ENCODE measurements around the gene JAG1.
A peak's percentile ranks its signal among the peaks of the same experiment; 100 is the strongest.
"Not testable (repeated sequence)": the region's sequence is repeated elsewhere in the genome, so short reads cannot be mapped to it uniquely, and the experiment has no call there.

Gene JAG1

DNA sequence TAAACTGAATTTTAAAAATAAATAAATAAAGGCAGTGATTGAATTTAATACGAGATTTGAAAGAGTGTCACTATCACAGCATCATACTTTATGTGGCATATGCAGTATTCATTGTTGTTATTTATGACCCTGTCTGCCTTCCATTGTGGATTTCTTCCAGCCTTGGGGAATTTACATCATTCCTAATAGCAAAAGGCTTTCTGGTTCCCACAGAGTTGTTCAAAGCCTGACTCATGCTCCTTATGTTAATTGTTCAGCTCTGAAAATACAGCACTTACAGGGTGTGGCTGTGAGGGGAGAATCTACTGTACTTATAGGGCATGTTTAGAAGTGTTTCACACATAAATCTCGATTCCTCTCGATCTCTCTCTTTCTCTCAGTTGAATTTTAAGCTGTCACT is 54.4 kb downstream of the JAG1 start:
- TF ChIP-seq ZFX (IDR thresholded peaks at IDR 0.05; ENCODE audit: borderline replicate concordance), result no peak
- TF ChIP-seq, protein P1, sequence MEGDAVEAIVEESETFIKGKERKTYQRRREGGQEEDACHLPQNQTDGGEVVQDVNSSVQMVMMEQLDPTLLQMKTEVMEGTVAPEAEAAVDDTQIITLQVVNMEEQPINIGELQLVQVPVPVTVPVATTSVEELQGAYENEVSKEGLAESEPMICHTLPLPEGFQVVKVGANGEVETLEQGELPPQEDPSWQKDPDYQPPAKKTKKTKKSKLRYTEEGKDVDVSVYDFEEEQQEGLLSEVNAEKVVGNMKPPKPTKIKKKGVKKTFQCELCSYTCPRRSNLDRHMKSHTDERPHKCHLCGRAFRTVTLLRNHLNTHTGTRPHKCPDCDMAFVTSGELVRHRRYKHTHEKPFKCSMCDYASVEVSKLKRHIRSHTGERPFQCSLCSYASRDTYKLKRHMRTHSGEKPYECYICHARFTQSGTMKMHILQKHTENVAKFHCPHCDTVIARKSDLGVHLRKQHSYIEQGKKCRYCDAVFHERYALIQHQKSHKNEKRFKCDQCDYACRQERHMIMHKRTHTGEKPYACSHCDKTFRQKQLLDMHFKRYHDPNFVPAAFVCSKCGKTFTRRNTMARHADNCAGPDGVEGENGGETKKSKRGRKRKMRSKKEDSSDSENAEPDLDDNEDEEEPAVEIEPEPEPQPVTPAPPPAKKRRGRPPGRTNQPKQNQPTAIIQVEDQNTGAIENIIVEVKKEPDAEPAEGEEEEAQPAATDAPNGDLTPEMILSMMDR (IDR thresholded peaks at IDR 0.05), result no peak

GRCh38 chr20:10618611-10619245 is 55.1 kb downstream of the JAG1 start:
- no peak for TF ChIP-seq ZFX (IDR thresholded peaks at IDR 0.05; ENCODE audit: borderline replicate concordance)
- TF ChIP-seq, protein P1 (IDR thresholded peaks at IDR 0.05), result no peak
- H3K27ac ChIP-seq, result no peak overlapping the region

More for the DNA sequence above, 54.4 kb downstream of the JAG1 start:
- no peak overlapping the region for H3K27ac ChIP-seq

DNA sequence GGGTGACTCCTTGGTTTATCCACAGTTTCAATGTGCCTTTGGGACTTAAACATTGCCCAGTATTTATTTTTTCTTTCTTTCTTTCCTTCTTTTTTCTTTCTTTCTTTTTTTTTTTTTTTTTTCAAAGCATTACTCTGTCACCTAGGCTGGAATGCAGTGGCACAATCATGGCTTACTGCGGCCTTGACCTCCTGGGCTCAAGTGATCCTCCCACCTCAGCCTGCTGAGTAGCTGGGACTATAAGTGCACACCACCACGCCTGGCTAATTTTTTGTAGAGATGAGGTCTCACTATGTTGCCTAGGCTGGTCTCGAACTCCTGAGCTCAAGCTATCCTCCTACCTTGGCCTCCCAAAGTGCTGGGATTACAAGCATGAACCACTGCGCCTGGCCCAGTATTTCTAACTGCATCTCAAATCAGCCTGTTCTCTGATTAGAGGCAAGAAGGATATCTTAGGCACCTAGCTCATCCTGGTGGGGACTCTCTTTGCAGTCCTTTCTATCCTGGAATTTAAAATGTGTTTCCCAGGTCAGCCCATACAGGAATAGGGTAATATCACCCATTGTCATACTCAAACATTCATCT is 56.2 kb downstream of the JAG1 start:
- not testable (repeated sequence) for H3K27ac ChIP-seq

DNA sequence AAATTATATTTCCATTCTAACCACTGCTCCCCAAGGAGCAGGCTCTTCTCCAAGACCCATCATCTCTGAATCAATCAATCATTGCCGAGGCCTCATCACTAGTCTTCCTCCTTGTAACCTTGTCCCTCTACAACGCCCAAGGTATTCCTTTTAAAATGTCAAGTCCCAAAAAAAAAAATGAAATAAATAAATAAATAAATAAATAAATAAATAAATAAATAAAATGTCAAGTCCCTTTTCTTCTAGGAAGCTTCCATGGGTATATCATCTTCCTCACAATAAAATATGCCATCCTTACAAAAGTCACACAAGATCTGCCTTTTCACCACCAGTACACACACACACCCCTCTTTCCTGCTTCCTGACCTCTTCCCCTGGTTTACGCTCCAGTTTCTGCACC is 57.6 kb downstream of the JAG1 start:
- no peak overlapping the region for H3K27ac ChIP-seq
- no peak for TF ChIP-seq ZFX (IDR thresholded peaks at IDR 0.05; ENCODE audit: borderline replicate concordance)
- TF ChIP-seq, protein P1 (IDR thresholded peaks at IDR 0.05), result no peak

GRCh38 chr20:10613911-10614310 is 59.9 kb downstream of the JAG1 start:
- H3K27ac ChIP-seq, result no peak overlapping the region
- TF ChIP-seq ZFX (IDR thresholded peaks at IDR 0.05; ENCODE audit: borderline replicate concordance), result no peak
- TF ChIP-seq, protein P1 (IDR thresholded peaks at IDR 0.05), result no peak

DNA sequence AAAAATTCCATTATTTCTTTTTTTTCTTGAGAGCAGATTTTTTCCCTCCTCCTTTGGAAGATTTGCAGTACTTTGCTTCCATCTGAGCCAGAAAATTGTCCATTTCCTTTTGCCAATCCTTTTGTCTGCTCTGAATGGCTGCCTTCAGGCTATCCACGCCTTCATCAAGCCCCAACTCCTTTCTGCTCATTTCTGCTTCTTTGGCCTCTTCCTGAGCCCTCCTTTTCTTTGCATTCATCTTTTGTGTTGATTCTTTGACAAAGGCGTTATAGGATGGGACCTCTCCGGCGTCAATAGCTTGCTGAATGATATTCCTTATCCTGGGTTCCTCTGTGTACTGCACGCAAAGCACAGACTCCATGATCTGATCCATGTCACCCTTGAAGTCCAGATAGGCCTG is 60.4 kb downstream of the JAG1 start:
- not testable (repeated sequence) for H3K27ac ChIP-seq

GRCh38 chr20:10611357-10611756 is 62.4 kb downstream of the JAG1 start:
- TF ChIP-seq, protein P1 (IDR thresholded peaks at IDR 0.05), result peak; percentile 26
- TF ChIP-seq ZFX (IDR thresholded peaks at IDR 0.05; ENCODE audit: borderline replicate concordance), result no peak
- no peak overlapping the region for H3K27ac ChIP-seq

- H3K27ac ChIP-seq, result no peak overlapping the region
- TF ChIP-seq ZFX (IDR thresholded peaks at IDR 0.05; ENCODE audit: borderline replicate concordance), result no peak
- TF ChIP-seq, protein P1 (IDR thresholded peaks at IDR 0.05), result no peak
Measured at GRCh38 chr20:10610251-10610650, 63.5 kb downstream of the JAG1 start.
